ENCODE measurements around the gene MAN1A2.

The MAN1A2 gene

DNA sequence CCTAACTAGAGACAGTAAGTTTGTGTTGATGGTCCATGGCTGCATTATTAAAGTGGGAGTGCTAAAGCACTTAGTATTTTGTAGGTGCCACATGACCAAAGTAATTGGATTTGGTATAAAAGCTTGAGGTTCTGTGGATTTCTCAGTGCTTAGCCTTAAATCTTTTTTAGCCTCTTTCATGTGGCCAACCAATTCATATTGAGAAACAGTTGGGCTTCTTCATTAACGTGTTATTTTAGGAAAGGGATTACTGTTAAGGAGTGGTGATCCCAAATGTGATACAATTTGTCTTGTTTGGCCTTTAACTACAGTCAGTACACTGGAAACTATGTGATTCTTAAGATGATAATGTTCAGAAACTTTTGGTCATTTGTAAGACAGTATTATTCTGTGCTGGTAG is 25.5 kb downstream of the MAN1A2 start:
- no peak overlapping the region for H3K27ac ChIP-seq
- TF ChIP-seq, protein P1, sequence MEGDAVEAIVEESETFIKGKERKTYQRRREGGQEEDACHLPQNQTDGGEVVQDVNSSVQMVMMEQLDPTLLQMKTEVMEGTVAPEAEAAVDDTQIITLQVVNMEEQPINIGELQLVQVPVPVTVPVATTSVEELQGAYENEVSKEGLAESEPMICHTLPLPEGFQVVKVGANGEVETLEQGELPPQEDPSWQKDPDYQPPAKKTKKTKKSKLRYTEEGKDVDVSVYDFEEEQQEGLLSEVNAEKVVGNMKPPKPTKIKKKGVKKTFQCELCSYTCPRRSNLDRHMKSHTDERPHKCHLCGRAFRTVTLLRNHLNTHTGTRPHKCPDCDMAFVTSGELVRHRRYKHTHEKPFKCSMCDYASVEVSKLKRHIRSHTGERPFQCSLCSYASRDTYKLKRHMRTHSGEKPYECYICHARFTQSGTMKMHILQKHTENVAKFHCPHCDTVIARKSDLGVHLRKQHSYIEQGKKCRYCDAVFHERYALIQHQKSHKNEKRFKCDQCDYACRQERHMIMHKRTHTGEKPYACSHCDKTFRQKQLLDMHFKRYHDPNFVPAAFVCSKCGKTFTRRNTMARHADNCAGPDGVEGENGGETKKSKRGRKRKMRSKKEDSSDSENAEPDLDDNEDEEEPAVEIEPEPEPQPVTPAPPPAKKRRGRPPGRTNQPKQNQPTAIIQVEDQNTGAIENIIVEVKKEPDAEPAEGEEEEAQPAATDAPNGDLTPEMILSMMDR (IDR thresholded peaks at IDR 0.05) = no peak
- no peak for TF ChIP-seq ZFX (IDR thresholded peaks at IDR 0.05; ENCODE audit: borderline replicate concordance)

DNA sequence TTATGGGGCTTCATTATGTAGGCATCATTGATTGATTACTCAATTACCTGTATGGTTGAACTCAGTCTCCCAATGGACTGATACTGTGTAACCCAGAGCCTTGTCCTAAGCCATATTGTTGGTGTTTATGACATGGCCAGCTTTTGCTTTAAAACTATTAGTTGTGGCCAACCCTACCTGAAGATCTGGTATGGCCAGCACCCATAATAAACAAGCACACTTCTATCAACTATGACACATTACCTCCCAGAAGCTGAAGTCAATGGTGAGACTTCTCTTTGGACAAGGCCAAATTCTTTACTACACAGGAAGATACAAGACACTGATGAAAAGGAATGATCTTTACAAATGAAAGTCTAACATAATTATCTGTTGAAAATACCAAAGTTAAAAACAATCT is 28.8 kb downstream of the MAN1A2 start:
- TF ChIP-seq ZFX (IDR thresholded peaks at IDR 0.05; ENCODE audit: borderline replicate concordance) = no peak
- TF ChIP-seq, protein P1 (IDR thresholded peaks at IDR 0.05) = no peak
- H3K27ac ChIP-seq = no peak overlapping the region

DNA sequence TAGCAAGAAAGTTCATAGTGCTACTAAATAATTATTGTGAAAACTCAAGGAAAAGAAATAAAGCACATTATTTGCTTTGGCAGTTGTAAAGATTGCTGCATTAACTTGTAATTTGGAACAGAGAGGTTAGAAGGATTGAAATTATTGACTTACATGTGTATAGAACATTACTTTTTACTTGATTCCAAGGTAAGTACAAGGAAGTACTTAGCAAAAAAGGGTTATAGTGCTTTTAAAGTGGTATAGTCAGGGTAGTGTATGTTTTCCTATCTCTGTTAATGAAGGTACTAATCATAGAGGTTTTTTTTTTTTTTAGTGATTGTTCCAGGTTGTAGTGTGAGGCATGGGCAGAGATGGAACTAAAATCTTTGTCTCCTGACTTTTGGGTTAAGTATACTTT is 29.4 kb downstream of the MAN1A2 start:
- TF ChIP-seq ZFX (IDR thresholded peaks at IDR 0.05; ENCODE audit: borderline replicate concordance) = no peak
- TF ChIP-seq, protein P1 (IDR thresholded peaks at IDR 0.05) = no peak
- no peak overlapping the region for H3K27ac ChIP-seq

DNA sequence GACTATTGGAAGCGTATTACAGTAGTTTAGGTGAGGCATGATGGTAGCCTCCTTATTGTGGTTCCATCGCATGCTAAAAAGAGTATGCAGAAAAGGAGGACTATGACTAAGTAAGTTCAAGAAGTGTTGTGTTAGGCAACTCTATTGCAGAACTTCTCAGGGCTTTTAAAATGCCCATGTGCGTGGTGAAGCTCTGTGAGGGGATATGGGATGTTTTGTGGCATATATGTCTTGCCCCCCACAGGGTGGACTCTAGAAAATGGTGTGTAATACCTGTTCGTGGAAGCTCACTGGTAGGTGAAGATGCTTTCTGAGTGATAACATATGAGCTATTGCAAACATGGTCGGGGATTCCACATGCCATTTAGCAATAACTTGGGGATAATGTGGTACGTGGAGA is 31.7 kb downstream of the MAN1A2 start:
- no peak for TF ChIP-seq ZFX (IDR thresholded peaks at IDR 0.05; ENCODE audit: borderline replicate concordance)
- TF ChIP-seq, protein P1 (IDR thresholded peaks at IDR 0.05) = no peak
- no peak overlapping the region for H3K27ac ChIP-seq

DNA sequence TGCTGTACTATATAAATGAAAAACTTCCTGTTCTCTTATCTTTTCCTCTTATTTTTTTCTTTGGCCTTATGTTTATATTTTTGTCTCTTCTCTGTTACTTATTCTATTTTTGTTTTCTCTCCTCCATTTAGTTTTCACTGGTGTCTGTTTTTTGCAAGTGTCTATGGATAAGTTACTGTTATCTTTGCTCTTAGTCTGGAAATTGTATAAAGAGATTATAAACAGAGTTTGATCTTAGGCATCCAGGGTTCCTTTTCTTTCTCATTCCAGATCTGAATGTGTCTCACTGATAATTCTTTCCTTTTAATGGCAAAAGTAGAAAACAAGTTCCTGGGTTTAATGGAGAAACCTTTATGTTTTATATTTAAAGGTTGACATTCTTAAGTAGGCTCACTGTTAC is 34.5 kb downstream of the MAN1A2 start:
- TF ChIP-seq, protein P1 (IDR thresholded peaks at IDR 0.05) = no peak
- no peak for TF ChIP-seq ZFX (IDR thresholded peaks at IDR 0.05; ENCODE audit: borderline replicate concordance)
- H3K27ac ChIP-seq = no peak overlapping the region

DNA sequence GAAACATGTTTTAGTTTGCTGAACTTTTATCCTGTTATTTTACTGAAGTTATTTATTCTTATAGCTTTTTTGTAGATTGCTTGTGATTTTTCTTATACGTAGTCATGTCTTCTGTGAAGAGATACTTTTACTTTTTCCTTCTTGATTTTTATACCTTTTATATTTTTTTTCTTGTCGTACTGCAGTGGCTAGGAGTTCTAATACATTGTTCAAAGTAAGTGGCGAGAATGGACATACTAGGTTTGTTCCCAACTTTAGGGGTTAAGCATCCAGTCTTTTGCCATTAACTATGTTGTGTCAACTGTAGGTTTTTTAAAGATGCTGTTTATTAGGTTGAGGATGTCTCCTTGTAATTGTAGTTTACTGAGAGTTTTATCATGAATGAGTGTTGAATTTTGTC is 36.3 kb downstream of the MAN1A2 start:
- no peak for TF ChIP-seq ZFX (IDR thresholded peaks at IDR 0.05; ENCODE audit: borderline replicate concordance)
- TF ChIP-seq, protein P1 (IDR thresholded peaks at IDR 0.05) = no peak
- H3K27ac ChIP-seq = no peak overlapping the region

DNA sequence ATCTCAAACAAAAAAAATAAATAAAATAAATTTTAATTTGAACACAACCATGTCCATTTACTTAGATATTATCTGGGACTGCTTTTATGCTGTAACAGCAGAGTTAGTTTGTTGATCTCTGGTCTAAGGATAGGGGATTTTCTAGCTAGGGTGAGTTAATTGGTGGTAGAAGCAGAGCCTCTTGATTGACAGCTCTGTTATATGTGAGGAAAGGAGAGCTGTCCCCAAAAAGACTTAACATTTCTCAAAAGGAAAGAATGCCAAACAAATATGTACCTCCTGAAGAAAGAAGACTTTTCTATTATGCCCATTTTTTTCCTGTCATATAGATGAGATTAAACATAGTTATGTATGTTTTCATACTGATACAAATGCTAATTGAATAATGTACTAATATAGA is 37.8 kb downstream of the MAN1A2 start:
- H3K27ac ChIP-seq = no peak overlapping the region
- TF ChIP-seq ZFX (IDR thresholded peaks at IDR 0.05; ENCODE audit: borderline replicate concordance) = no peak
- TF ChIP-seq, protein P1 (IDR thresholded peaks at IDR 0.05) = no peak
